T47D (cell line): Measurements from ENCODE around the gene UBLCP1.
"Not testable (repeated sequence)": the region's sequence is repeated elsewhere in the genome, so short reads cannot be mapped to it uniquely, and the experiment has no call there.

Experiments
- DNase-seq, 2 experiments: peaks; one replicate each; pipeline versions ENCODE4 v3.0.0 to v3.0.0-alpha.2; 2011 to 2012; ENCODE audit warnings: low read depth in 1 of 2, low spot score in 1 of 2
- JUND ChIP-seq: IDR thresholded peaks from 2 replicates; pipeline ENCODE4 v1.6.1; 2012; ENCODE audit warnings: low read depth
- in situ Hi-C: cut with HindIII; loops from 2 replicates; pipeline ENCODE4 v1.10.0; 2016; ENCODE audit warnings: low sequenced_read_pairs, low pct_unique_long_range_greater_than_20kb

Gene UBLCP1

GRCh38 chr5:159231167-159231566, 31.9 kb upstream of the UBLCP1 start:
- in situ Hi-C loops, result no loop called here
- TF ChIP-seq JUND, result no peak
- DNase-seq, result no peak

- in situ Hi-C loops, DNase-seq: not testable (repeated sequence)
Measured at GRCh38 chr5:159235871-159236520, 27.1 kb upstream of the UBLCP1 start.

- in situ Hi-C loops, result no loop called here
- TF ChIP-seq JUND, result no peak
- DNase-seq, result no peak
Measured at GRCh38 chr5:159240301-159240870, 22.7 kb upstream of the UBLCP1 start.

GRCh38 chr5:159241946-159242552, 21.0 kb upstream of the UBLCP1 start:
- no peak for DNase-seq
- TF ChIP-seq JUND, result no peak
- in situ Hi-C loops, result no loop called here

GRCh38 chr5:159242656-159243055, 20.4 kb upstream of the UBLCP1 start:
- in situ Hi-C loops, result no loop called here
- no peak for TF ChIP-seq JUND
- DNase-seq, result no peak

GRCh38 chr5:159243385-159243784, 19.7 kb upstream of the UBLCP1 start:
- DNase-seq, result no peak
- TF ChIP-seq JUND, result no peak
- in situ Hi-C loops, result no loop called here

GRCh38 chr5:159244163-159244562, 18.9 kb upstream of the UBLCP1 start:
- no peak for DNase-seq
- TF ChIP-seq JUND, result no peak
- in situ Hi-C loops, result no loop called here

- in situ Hi-C loops, result no loop called here
- no peak for TF ChIP-seq JUND
- DNase-seq, result no peak
Measured at GRCh38 chr5:159244890-159245289, 18.2 kb upstream of the UBLCP1 start.

GRCh38 chr5:159249158-159249557, 13.9 kb upstream of the UBLCP1 start:
- no peak for DNase-seq
- in situ Hi-C loops, result no loop called here
- TF ChIP-seq JUND, result no peak

GRCh38 chr5:159252195-159252594, 10.9 kb upstream of the UBLCP1 start:
- no peak for DNase-seq
- no peak for TF ChIP-seq JUND
- in situ Hi-C loops, result no loop called here

GRCh38 chr5:159257007-159257406, 6.1 kb upstream of the UBLCP1 start:
- TF ChIP-seq JUND, result no peak
- DNase-seq, result no peak
- in situ Hi-C loops, result no loop called here

- no peak for TF ChIP-seq JUND
- in situ Hi-C loops, result no loop called here
- DNase-seq, result no peak
Measured at GRCh38 chr5:159257629-159258283, 5.3 kb upstream of the UBLCP1 start.

- no peak for DNase-seq
- in situ Hi-C loops, result no loop called here
- TF ChIP-seq JUND, result no peak
Measured at GRCh38 chr5:159258361-159258760, 4.7 kb upstream of the UBLCP1 start.

- in situ Hi-C loops, DNase-seq: not testable (repeated sequence)
Measured at GRCh38 chr5:159260212-159260611, 2.9 kb upstream of the UBLCP1 start.
